Measurements from ENCODE around the gene VWA8.

DNA sequence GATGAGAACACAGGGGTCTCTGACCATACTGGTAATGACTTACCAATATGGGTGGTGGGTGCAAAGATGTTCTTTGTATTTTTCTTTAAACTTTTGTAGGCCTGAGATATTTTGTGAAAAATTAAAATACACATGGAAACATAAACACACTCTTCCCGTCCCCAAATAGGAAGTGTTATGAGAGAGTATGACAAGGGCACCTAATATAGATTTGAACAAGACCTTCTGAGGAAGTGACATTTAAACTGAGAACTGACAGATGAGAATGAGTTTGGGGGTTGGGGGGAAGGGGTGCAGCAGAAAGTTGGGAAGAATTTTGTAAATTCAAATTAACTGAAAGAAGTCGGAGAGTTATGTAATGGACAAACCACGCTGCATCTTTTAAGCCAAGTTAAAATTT lies 279.3 kb downstream of the VWA8 start:
- TF ChIP-seq ZFP30 (CRISPR knock-in tag; IDR thresholded peaks at IDR 0.05) (no peak), ZNF70 (CRISPR knock-in tag; IDR thresholded peaks at IDR 0.05) (no peak), SNAI2 (CRISPR knock-in tag; IDR thresholded peaks at IDR 0.05) (no peak), BACH2 (CRISPR knock-in tag; IDR thresholded peaks at IDR 0.05; ENCODE audit: borderline replicate concordance) (no peak)
- TF ChIP-seq, protein P1, sequence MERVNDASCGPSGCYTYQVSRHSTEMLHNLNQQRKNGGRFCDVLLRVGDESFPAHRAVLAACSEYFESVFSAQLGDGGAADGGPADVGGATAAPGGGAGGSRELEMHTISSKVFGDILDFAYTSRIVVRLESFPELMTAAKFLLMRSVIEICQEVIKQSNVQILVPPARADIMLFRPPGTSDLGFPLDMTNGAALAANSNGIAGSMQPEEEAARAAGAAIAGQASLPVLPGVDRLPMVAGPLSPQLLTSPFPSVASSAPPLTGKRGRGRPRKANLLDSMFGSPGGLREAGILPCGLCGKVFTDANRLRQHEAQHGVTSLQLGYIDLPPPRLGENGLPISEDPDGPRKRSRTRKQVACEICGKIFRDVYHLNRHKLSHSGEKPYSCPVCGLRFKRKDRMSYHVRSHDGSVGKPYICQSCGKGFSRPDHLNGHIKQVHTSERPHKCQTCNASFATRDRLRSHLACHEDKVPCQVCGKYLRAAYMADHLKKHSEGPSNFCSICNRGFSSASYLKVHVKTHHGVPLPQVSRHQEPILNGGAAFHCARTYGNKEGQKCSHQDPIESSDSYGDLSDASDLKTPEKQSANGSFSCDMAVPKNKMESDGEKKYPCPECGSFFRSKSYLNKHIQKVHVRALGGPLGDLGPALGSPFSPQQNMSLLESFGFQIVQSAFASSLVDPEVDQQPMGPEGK (CRISPR knock-in tag; IDR thresholded peaks at IDR 0.05; ENCODE audit: borderline replicate concordance): no peak
